Measurements from ENCODE around the gene SAP30BP.
"Not testable (repeated sequence)": the region's sequence is repeated elsewhere in the genome, so short reads cannot be mapped to it uniquely, and the experiment has no call there.

SAP30BP gene

DNA sequence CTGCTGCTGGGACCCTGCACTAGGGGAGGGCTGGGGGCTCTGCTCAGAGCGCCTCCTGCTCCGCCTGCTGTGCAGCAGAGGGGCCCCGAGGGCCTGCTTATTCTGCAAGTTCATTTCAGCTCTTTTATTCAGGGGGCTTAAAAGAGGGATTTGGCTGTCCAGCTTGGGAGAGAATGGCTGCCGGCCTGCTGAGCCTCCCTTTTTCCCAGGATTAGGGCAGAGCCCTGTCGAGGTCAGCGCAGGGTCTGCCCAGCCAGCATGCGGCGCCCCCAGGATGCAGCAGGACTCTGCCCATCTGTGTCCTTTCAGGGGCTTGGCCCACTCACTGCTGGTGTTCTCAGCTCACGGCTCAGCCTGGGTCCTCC, 32.8 kb upstream of the SAP30BP start:
- no peak for DNase-seq

DNA sequence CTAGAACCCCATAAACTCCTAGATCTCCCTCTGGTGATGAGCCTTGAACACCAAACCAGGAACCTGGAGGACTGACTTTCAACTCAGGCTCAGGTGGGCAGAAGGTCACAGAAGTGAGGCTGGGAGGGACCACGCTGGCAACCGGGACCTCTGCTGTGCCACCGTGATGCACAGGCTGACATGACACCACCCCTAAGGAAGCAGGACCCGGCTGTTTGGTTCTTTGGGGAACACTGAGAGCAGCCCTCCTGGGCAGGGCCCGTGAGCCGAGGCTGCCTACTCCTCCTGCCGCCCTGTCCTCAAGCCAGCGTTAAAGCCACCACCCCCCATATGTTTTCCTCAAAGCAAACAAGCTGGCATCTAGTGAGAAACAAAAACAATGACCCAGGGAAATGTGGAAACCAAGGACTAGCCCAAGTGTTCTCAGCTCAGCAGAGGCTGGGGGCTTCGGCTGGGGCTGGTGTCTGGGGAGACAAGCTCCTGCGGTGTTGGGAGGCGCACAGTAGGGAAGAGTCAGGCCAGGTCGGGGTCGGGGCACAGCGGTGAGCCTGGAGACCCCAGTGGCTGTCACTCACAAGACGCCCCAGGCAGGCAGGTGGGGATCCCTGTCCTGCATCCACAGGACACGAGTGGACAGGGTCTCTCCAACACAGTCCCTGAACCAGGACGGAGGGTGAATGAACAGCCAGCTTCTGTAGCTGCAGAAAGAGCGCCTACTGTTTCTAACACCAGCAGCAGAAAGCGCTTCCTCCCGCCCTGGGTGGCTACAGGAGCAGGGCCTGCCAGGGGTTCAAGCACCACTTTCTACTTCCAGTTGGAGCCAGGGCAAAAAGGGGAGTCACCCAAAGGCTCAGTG, 32.2 kb upstream of the SAP30BP start:
- no peak for DNase-seq

DNA sequence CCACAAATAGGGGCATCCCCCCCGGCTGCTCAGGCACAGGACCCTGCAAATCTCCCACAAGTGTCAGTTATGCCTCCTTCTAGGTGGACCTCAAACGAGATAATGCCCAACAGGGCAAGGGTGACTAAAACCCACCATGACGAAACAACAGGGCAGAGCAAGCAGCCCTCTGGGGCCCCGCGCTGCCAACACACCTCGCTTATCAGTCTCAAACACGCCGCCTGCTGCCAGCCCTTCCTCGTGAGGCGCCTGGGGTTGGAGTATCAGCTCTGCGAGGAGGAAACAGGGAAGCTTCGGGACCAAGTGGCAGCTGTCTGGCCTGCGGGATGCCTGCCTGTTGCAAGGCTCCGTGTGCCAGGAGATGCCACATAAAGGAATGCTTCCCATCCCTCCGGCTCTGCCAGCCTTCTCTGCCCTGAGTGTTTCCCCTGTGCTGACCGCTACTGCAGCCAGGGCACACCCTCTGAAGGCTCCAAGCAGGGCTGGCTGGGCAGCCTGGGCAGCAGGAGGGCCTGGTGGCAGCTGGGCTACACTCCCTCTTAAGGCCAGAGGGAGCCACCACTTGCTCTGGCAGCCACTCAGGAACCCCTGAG, 31.4 kb upstream of the SAP30BP start:
- no peak for DNase-seq

DNA sequence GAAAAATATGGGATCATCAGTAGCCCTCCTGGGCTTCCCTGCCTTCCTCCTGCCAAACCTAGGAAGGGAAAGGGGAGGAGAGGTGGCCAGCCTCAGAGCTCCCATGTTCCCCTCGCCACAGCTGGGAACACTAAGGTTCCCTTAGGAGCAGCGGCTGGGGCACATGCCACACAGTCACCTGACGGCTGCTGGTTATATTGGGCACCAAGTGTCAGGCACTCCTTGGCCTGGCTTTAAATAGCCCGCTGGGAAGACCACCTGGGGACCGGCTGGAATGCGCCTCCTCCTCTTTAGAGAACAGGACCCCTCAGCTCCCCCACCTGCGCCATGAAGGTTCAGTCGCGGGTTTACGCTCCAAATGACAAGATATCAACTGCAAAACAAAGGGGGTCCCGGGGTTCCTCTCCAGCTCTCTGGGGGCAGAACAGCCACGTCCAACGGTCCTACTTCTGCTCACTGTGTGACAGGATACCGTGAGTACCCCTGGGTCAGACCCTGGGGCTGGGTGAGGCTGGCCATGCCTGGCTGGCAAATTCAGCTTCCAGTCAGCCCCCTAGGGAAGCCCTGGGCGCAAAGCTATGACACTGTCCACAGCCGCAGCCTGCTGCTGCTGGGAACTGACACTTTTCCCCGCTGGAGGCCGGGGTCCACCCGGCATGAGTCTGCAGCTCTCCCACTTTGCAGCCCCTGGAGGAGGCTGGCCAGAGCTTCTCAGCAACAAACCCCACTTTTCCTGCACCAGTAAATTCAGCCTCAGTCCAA, 30.6 kb upstream of the SAP30BP start:
- no peak for DNase-seq

DNA sequence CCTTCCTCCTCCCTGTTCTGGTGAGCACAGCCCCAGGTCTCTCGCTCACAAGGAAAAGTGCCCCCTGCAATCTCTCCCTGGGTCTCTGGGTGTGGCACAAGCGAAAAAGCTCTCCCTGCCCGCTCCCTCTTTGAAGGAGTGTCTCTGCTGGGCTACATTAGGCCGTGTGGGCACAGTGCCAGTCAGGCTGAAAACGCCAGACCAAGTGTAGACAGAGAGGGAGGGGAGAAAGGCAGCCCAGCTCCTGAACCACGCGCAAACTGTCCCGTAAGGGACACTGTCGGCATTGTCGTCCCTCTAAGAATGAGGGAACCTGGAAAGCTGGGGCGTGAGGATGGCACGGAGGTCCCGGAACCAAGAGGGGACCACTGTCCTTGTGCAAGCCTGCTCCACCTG, 30.0 kb upstream of the SAP30BP start:
- no peak for DNase-seq

DNA sequence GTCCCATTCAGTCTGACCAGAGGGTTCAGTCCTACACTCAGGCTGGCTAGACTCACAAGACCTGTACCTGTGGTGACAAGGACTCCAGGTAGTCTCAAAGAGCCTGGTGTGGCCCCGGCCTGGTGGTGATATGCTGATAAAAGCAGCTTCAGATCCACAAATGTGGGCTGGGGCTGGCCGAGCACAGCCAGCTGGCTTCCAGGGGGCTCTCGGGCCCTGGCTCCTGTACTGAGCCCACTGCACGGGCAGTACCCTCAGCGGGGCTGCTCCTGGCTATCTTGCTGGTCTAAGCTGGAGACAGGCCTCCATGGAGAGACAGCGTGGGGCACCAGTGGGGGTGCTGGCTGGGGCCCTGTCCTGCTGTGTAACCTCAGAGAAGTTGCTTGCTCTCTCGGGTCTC, 29.6 kb upstream of the SAP30BP start:
- DNase-seq = no peak

DNA sequence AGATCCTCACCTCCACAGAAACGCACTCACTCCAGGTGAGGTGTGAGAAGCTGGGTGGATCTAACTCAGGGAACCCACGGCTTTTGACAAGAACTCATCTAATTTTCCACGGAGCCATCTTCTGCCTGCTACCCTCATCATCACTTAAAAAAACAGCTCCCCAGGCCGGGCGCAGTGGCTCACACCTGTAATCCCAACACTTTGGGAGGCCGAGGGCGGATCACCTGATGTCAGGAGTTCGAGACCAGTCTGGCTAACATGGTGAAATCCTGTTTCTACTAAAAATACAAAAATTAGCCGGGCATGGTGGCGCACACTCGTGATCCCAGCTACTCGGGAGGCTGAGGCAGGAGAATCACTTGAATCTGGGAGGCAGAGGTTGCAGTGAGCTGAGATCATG, 29.1 kb upstream of the SAP30BP start:
- not testable (repeated sequence) for DNase-seq

DNA sequence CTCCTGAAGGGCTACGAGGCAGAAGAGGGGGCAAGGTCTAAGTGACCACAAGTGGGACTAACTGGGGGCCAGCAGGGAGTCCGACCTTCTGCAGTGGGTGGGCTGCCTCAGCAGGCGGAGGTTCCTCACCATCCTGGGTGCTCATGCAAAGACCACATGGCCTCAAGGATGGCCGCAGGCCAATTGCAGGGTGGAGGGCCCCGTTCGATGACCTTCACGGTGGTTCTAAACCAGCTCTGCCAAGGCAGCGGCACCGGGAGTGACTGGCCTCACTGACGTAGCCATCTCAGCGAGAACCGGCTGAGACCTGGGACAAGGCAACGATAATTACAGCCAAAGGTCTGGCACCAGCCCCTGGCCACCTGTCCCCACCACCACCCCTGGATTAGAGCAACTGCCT, 28.2 kb upstream of the SAP30BP start:
- no peak for DNase-seq

DNA sequence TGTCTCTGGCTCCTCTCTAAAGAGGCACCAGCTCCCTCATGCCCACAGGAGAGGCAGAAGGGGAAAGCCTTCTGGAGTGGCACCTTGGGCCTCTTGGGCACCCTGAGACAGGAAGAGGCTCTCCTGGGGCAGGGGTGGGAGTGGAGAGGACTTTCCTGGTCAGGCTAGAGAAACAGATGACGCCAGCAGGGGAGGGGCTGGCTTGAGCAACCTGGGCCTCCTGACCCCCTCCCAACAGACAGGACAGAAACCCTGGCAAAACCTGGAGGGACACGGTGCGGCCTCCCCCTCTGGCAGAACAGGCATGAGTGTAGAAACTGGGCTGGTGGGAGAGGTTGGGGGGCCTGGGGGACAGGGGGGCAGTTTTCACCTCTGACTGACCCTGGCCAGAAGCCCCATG, 27.8 kb upstream of the SAP30BP start:
- no peak for DNase-seq

DNA sequence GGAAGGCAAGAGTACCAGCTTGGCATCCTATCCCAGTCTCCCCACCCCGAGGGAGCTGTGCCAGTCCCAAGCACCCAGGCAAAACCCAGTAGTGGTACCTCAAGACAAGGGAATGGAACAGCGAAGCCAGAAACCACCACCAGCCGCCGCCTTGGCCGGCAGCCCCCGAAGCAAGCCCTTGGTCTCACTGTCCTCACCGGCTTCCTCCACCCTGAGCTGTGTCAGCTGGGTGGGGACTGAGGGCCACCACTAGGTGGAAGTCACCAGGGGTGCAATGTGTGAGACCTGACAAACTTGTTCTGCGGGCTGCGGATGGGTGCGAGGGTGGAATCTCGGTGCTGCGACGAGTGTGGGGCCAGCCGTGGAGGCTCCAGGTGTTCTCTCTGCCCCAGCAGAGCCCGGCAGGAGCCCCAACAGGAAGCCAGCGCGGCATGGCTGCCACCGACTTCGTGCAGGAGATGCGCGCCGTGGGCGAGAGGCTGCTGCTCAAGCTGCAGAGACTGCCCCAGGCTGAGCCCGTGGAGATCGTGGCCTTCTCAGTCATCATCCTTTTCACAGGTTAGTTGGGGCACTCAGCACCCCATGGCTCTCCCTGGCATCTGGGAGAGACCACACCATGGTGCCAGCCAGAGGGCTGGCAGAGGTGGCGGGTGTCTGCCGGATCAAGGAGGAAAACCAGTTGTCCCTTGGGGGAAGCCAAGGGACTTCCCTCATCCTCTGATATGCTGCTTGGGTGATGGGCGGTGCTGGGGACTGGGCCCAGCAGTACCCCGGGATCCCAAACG, 27.2 kb upstream of the SAP30BP start:
- no peak for DNase-seq

DNA sequence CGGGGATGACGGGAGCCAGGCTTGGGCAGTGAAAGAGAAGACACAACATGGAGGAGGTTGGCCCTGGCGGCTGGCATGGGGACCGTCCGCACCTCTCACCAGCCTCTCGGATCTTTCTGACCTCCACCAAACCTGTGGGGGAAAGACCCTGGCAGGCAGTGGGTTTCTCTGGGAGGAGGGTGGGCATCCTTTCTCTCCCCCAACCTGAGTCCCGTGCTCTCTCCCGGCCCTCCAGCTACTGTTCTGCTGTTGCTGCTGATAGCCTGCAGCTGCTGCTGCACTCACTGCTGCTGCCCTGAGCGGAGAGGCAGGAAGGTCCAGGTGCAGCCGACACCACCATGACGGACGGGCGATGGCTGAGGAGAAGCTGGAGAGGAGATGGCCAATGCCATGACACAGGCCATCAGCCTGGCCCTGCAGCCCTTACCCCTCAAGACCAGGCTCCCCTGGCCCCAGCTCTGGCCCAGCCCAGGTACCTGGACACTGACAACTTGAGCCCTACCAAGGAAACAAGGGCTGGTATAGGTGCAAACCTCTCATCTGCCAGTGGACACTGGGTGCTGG, 26.5 kb upstream of the SAP30BP start:
- DNase-seq = no peak

DNA sequence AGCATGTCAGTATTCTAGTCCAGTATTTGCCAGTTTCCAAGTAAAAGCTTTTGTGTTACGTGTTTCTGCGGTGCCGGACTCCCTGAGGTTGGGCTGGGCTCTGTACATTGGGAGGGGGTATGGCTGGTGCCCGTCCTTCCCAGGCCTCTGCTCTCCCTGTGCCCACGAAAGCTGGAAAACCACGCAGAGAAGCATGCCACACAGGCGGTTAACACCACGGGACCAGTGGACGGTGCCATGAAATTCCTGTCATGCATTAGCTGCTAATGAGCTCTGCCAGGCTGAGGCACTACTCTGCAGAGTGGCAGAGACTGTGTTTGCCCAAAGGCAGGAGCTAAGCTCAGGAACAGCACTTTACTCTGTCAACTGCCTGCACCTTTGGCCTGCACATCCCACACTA, 25.8 kb upstream of the SAP30BP start:
- DNase-seq = no peak

DNA sequence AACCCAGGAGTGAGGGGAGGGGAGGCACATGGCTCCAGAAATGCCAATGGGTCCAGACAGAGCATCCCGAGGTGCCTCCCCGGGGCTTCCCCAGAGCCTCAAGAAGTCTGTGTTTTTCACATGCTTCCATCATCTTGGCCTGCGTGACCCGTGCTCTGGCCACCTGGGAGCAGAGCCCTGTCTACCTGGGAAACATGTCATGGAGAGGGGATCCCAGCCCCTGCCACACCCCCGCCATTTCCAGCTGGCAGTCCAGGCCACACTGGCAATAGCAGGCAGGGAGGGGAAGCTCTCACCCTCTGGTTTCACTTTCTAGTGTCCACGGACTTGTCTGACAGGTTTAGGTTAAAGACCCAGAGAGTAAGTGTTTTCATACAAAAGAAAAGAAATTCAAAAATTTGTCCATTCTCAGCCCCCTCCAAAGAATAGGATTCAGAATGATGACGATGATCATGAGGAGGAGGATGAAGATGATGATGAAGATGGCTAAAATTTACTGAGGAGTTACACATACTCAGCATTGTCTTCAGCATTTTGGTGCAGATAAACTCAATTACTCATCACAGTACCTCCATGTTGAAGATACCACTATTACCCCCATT, 24.9 kb upstream of the SAP30BP start:
- no peak for DNase-seq

DNA sequence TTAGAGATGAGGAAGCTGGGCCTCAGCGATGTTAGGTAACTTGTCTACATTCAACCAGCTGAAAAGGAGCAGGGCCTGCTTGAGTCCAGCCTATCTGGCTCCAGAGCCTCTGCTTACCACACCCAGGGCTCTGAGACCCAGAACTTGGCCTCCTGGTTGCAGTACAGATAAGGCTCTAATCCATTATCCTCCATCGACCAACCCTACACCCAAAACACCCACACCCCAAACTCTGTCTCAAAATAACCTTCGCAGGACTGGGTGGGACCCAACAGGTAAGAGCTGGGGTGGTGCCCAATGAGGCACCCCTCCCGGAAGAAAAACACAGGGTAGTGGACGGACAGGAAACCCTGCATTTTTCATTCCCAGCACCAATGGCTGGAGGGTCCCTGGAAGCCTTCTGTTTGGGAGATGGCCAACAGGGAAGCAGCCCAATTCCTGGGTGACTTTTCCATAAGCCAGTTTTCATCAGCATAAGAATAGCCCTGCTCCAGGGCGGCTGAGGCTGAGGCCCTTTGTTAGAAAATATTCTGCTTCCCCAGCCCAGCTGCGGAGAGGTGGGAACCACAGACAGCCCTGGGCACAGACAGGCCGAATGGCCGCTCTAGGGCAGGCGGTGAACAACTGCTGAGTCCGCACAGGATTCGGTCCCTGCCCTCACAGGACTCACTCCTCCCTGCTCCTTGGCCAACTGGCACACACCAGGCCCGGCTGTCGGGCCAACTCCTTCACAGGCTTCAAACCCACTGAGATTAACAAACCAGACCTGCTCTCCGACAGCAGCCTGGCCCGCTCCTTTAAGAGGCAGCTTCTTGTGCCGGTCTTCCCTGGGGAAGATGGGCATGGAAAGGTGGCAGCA, 24.1 kb upstream of the SAP30BP start:
- no peak for DNase-seq

DNA sequence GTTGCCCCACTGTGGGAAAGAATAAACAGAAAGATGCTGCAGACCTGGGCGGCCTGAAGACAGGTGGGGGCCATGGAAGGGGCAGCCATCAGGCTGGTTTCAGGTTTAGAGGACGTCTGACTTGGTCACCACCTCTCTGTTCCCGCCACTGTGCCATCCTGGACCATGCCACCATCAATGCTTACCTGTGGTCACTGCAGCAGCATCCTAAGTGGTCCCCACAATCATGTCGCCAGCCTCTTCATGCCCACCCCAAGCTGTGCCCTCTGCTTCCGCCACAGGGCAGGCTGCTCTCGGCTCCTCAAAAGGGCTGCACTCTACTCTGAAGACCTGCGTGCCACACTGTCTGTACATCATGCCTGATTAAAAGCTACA, 23.5 kb upstream of the SAP30BP start:
- no peak for DNase-seq

DNA sequence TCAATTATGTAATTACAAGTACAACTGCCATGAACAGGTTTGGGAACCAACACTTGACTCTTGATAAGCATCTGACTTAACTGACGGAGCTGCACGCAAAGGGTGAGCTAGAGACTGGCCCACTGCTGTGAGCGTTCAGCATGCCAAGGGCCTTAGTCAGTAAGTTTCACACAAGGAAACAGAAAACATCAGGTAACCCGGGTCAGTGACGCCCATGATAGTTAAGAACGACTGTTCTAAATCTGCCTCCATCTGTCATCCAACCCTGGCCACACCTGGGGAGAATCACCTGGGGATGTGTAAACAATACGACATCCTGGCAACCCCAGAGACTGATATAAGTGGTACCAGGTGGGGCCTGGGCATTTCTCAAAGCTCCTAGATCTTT, 21.6 kb upstream of the SAP30BP start:
- no peak for DNase-seq

DNA sequence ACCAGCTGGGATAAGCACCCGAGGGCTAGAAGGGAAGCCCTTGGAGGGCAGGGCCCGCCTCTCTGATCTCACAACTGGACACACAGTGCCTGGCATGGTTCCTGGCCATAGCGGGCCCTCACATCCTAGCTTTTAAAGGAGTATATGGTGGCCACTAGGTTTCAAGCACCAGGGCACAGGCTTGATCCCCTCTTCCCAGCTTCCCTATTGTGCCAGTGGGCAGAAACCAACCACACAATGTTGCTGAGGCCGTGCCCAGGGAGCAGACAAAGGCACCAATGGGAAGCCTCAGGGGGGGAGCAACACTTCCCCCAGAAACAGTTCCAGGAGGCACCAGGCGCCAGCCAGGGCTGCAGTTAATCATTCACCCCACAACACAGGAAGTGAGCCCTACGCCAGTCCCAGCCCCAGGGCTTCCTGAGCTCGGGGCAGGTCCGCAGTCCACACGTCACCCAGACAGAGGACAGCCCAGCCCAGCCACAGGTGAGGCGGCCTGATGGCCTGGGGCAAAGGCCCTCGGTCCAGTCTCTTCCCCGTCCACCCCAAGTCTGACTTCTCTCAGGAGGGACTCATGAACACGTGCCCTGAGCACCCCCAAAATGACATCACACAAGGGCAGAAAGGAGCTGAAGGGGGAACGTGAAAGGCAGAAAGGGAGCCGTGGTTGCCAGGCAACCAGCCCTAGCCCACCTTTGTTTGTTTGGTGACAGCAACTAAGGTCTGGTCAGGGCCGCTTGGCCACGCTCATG, 21.1 kb upstream of the SAP30BP start:
- no peak for DNase-seq

DNA sequence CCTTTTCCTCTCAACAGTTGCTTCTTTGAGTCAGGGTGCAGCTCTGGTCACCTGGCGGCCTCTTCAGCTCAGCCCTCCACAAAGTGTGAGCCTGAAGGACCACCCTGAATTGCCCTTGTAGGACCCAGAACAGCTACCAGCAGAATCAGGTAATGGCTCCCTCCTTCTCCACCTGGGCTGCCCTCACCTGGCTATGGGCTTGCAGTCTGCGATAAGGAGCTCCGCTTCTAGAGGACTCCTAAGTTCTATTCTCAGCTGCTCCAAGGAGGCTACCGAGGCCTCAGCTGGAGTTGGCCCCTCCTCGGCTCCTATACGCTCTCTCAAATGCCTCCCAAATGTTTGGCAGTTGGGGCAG, 20.5 kb upstream of the SAP30BP start:
- DNase-seq = no peak

DNA sequence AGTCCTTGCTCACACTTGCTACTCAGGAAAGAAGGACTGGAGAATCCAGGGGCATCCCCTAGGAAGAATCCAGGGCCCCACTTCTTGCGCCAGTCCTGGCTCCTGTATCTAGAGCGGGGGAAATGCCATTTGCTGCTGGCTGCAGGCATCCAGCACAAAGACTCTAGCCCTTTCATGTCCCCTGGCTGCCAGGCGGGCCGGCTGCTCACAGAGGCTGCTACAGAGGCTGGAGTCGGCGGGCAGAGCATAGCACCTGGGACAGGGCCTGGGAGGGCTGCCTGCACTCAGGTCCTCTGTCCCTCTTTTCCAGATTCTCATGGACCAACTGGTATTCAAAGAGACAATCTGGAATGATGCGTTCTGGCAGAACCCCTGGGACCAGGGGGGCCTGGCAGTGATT, 20.1 kb upstream of the SAP30BP start:
- DNase-seq = no peak

DNA sequence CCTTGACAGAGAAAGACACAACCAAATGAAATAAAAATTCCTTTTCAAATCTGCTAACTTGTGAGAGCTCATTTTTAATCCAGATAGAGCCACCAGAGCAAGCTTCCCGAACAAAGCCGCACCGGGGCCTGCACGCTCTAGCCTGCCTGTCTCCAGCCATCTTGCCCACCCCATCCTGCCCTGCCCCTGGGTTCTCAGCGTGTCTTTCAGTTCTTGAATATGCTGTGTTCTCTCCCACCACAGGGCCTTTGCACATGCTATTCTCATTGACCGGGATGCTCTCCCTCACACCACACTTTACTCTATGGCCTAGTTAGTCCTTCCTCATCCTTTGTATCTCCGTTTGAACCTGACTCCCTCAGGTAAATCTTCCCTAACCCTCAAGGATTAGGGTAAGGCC, 19.2 kb upstream of the SAP30BP start:
- no peak for DNase-seq

DNA sequence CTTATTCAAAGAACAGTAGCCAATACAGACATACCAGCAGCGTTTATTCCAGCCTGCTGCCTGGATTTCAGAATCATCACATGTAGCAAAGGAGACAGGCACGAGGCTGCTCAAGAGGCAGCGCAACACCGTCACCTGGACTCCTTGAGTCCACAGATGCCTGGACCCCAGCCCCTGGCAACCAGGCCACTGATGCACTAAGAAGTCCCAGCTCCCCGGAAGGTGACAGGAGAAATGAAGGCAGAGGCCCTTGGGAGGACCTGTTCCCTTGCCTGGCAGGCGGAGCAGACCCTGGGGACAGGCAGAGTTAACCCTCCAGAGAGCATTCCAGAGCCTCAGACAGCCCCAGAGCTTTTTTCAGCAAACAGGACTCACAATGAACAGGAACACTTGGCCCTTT, 17.5 kb upstream of the SAP30BP start:
- DNase-seq = no peak
